Choroid plexus epithelial cell (primary cell): ENCODE measurements around the gene PKD1L1.

Experiments used
- DNase-seq: peaks from one replicate; pipeline ENCODE4 v3.0.0-alpha.2; 2010; ENCODE audit warnings: low read depth
- H3K4me3 ChIP-seq: 2 replicates; pipeline ENCODE4 v1.5.1; 2011; ENCODE audit warnings: low read depth, mild to moderate bottlenecking, control low read depth, low read length, moderate library complexity
- CTCF ChIP-seq: conservative IDR thresholded peaks from 2 replicates; pipeline ENCODE4 v1.5.1; 2011; ENCODE audit warnings: low read depth, mild to moderate bottlenecking, control low read depth, inconsistent platforms, low read length, moderate library complexity

Gene PKD1L1

GRCh38 chr7:47830015-47830414 lies 118.3 kb downstream of the PKD1L1 start:
- DNase-seq: no peak
- no peak for TF ChIP-seq CTCF
- no peak overlapping the region for H3K4me3 ChIP-seq

GRCh38 chr7:47827871-47828270 lies 120.4 kb downstream of the PKD1L1 start:
- no peak for DNase-seq
- no peak overlapping the region for H3K4me3 ChIP-seq
- TF ChIP-seq CTCF: no peak

GRCh38 chr7:47827351-47827756 lies 120.9 kb downstream of the PKD1L1 start:
- H3K4me3 ChIP-seq: no peak overlapping the region
- no peak for TF ChIP-seq CTCF
- DNase-seq: no peak

GRCh38 chr7:47826754-47827153 lies 121.5 kb downstream of the PKD1L1 start:
- DNase-seq: no peak
- no peak for TF ChIP-seq CTCF

GRCh38 chr7:47819607-47819920 lies 128.7 kb downstream of the PKD1L1 start:
- no peak for TF ChIP-seq CTCF
- DNase-seq: no peak

More at GRCh38 chr7:47826754-47827153, 121.5 kb downstream of the PKD1L1 start:
- no peak overlapping the region for H3K4me3 ChIP-seq

GRCh38 chr7:47818796-47819606 lies 129.3 kb downstream of the PKD1L1 start:
- DNase-seq: peak; percentile 91
- TF ChIP-seq CTCF: peak; percentile 99
- no peak overlapping the region for H3K4me3 ChIP-seq

More at GRCh38 chr7:47819607-47819920, 128.7 kb downstream of the PKD1L1 start:
- no peak overlapping the region for H3K4me3 ChIP-seq

GRCh38 chr7:47817917-47818316 lies 130.3 kb downstream of the PKD1L1 start:
- peak; percentile 66 for DNase-seq
- no peak for TF ChIP-seq CTCF
- H3K4me3 ChIP-seq: no peak overlapping the region
